Amniotic stem cell (primary cell): Measurements from ENCODE around the gene RNF8.
"Not testable (repeated sequence)": the region's sequence is repeated elsewhere in the genome, so short reads cannot be mapped to it uniquely, and the experiment has no call there.

Experiments
- DNase-seq: peaks from one replicate; lab custom pipeline; 2025; lab: John Stamatoyannopoulos, UW

Gene RNF8

DNA sequence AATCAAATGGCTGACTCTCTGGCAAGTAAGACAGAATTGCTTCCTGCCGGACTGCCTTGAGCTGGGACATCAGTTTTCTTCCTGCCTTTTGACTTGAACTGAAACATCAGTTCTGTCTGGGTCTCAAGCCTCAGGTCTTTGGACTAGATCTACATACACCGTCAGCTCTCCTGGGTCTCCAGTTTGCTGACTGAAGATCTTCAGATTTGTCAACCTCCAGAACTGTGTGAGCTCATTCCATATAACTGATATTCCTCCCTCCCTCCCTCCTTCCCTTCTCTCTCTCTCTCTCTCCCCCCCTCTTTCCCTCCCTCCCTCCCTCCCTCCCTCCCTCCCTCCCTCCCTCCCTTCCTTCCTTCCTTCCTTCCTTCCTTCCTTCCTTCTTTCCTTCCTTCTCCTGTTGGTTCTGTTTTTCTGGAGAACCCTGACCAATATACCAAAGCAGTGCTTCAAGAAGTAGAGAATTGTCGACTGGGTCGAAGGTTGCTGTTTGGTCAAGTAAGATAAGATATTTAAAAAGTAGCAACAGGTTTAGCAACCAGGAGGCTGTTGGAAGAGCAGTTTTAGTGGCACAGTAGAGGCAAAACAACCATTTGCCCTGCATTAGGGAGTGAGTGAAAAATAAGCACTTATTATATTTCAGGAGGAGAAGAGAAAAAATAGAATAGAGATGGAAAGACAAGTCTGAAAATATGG lies 46.2 kb downstream of the RNF8 start:
- no peak for DNase-seq

DNA sequence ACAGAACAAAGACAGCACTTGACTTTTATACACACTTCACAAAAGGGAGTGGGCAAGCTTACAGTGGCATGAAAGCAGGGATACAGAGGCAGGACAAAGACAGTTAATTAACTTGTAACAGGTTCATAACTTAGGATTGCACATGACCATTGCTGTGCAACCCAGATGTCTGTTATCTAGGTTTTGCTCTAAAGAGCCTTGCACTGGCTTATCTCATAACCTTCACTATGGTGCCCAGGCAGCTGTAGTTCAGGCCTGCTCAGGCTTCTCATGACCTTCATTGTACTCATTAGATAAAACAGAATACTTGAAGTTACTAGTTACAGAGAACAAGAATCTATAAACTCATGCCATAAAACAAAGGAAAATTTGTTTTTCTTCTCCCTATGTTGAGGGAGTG lies 47.9 kb downstream of the RNF8 start:
- DNase-seq: not testable (repeated sequence)

DNA sequence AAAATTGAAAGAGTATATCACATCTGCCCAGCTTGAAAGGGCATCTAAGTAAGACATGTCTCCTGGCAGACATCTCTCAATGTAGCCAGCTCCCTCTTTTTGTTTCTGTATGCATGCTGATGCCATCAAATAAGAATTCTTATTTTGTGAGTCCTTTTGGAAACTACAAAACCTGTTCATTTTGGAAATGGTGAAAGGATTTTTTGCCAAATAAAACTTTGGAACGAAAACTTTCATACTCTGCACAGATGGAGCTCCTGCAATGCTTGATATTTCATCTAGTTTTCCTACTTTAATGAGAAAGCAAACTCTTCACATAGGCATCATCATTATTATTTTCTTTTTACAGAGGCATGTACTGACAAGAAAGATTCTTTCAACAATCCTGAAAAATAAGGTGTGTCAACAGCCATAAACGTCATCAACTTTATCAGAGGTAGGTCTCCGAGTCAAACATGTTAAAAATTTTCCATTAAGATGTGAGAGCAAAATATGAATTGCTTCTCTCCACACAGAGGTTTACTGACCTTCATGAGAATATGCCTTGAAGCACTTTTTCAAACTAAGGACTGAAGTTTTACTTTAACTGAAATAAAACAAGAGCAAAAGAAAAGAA lies 53.1 kb downstream of the RNF8 start:
- no peak for DNase-seq

- no peak for DNase-seq
Observed at GRCh38 chr6:37407948-37408347, 54.2 kb downstream of the RNF8 start.

GRCh38 chr6:37409501-37409900 lies 55.7 kb downstream of the RNF8 start:
- DNase-seq: no peak

DNA sequence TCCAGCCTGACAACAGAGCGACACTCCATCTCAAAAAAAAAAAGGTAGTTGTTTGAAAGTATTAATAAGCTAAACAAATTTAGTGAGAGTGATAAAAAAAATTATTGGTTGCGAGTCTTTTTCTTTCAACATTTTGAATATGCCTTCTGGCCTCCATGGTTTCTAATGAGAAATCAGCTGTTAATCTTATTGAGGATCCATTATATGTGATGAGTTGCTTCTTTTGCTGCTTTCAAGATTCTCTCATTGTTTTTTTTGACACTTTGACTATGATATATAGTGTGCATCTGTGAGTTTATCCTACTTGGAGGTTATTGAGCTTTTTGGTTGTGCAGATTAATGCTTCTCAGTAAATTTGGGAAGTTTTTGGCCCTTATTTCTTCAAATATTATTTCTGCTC lies 63.6 kb downstream of the RNF8 start:
- no peak for DNase-seq

DNA sequence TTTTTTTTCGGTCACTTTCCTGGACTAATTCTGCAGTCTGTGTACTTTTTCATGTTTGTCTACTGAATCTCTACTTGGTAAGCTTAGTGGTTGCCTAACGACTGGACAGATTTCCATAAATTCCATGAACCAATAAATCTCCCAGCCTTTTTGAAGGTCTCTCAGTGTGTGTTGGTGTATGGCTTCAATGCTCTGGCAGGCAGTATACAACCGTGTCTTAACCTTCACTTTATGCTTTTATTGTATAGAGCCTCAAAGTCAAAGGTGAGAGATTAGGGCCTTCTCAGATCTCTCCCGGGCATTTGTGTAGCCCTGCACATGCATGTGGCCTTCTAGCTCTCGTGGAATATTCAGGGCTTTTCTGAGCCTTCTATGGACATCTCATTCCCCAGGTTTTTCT lies 64.9 kb downstream of the RNF8 start:
- DNase-seq: no peak

DNA sequence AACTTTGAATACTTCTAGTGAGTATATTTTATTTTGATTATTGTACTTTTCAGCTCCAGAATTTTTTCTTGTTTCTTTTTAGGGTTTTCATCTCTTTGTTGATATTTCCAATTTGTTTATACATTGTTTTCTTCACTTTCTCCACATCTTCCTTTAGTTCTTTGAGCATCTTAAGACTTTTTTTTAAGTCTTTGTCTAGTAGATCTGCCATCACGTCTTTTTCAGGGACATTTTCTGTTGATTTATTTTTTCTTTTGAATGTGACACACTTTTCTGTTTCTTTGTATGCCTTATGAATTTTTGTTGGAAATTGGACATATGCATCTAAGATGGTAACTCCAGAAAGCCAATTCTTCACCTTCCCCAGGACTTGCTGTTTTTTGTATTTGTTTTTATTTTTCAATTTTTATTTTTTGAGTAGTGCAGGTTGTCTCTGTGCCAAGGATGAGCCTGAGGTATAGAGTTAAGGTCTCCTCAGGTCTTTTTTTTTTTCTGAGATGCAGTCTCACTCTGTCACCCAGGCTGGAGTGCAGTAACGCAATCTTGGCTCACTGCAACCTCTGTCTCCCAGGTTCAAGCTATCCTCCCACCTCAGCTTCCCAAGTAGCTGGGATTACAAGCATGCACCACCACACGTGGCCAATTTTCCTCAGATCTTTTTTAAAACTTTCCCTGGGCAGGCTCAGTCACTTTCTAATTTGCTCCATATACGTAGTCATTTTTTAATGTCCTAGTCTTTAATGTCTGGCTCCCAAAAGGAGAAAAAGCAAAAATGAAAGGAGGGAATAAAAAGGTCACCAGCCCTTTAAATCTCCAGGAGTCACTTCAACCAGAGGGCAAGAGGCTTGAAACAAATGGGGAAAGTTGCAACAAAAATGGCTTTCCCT lies 72.5 kb downstream of the RNF8 start:
- no peak for DNase-seq

GRCh38 chr6:37426945-37427510 lies 73.2 kb downstream of the RNF8 start:
- DNase-seq: no peak

- no peak for DNase-seq
Observed at GRCh38 chr6:37429352-37429750, 75.6 kb downstream of the RNF8 start.

- no peak for DNase-seq
Observed at GRCh38 chr6:37432590-37432915, 78.8 kb downstream of the RNF8 start.

DNA sequence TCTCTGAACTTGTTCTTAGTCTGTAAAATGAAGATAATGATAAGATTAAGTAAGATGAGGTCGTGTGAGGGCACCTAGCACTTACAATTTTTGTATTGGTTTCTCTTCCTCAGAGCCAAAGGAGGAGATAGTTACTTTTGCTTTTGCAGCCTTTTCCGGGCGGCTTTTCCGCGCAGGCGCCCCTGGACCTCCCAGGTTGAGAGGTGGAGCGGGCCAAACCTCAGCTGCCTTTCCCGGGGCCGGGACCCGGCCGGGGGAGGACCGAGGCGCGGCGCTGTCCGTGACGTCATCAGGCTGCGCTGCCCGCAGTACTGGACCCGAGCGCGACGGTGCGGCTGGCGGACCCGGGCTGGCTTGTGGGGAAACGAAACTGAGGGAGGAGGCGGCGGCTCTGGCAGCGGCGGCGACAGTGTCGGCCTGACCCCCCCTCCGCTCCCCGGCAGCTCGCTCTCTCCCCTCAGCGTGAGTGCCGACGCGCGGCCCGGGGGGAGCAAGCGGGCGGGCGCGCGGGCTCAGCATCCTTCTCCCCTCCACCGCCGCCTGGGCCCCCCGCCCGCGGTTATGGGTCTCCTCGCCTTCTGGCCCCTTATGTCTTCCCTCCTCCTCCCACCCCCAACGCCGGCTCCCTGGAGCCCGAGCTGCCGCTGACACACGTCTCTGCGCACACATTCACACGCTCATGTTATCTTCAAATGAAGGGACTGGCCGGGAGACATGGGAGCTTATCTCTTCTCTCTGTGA lies 79.3 kb downstream of the RNF8 start, which contains the start of gene CMTR1:
CMTR1 (plus strand) TSS at position 306 of the 741 bp plus-strand sequence. CDS start 2,409 bp downstream, outside the sequence.
- DNase-seq: peak; percentile 71

DNA sequence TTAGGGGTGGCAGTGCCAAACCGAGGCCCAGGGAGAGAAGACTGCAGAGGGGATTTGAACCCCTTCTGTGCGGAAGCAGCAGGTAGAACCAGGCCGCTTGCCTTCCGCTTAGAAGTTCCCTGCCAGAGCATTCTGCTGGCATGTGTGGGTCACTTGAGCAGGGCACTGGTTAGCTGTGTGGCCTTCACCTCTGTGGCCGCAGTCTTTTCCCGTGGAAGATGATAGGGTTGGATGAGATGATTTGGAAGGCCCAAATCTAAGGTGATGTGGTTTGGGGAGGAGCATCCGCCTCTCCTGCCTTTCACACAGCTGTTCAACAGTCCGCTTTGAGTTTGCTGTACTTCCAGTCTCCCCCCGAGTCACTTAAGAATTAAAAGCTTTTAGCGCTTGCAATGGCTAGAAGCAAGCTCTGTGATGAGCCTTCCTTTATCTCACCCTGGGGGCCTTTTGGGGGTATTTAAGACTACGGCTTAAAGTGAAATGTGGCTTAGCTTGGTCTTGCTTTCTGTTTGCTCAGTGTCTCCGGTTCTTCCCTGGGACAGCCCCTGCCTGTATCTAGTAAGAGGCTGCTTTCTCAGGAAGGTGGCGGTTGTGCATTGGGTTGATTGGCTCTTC lies 80.0 kb downstream of the RNF8 start:
- no peak for DNase-seq

DNA sequence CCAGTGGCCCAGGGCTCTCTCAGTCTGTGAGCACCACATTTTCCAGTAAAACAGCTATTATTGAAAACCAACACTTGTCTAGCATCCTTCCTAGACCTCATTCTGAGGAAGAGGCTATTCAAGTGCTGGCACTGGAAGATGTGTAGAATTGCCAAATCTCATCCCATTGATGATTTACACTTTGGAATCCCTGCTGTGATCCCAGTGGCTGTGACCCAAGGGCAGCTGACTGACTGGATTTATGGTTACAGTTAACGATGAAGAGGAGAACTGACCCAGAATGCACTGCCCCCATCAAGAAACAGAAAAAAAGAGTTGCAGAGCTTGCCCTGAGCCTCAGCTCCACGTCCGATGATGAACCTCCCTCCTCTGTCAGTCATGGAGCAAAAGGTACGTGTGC lies 81.6 kb downstream of the RNF8 start:
- DNase-seq: no peak

GRCh38 chr6:37435816-37436215 lies 82.0 kb downstream of the RNF8 start:
- no peak for DNase-seq

GRCh38 chr6:37438930-37439329 lies 85.1 kb downstream of the RNF8 start:
- no peak for DNase-seq

GRCh38 chr6:37441651-37442050 lies 87.9 kb downstream of the RNF8 start:
- DNase-seq: no peak

GRCh38 chr6:37442416-37443215 lies 88.8 kb downstream of the RNF8 start:
- no peak for DNase-seq

GRCh38 chr6:37443216-37443542 lies 89.4 kb downstream of the RNF8 start:
- DNase-seq: not testable (repeated sequence)
